CD8-positive, alpha-beta memory T cell (primary cell): ENCODE data around the gene NUP98. TPM values are rescaled to one million over a fixed set of nuclear protein-coding genes. Genes with fewer than 3 reads are reported as not detected.
A peak's percentile ranks its signal among the peaks of the same experiment; 100 is the strongest.

Experiments
- CTCF ChIA-PET: fragments of 350-600 bp; sonication (Branson Sonifier 250); formaldehyde crosslinking; loops from one replicate; lab custom pipeline; 2021; ENCODE audit warnings: antibody characterized with exemption; lab: Charles Lee
- POLR2A ChIA-PET: fragments of 350-600 bp; sonication (Branson Sonifier 250); formaldehyde crosslinking; loops from one replicate; lab custom pipeline; 2021; ENCODE audit warnings: antibody characterized with exemption; lab: Charles Lee
- DNase-seq, 5 donors: peaks; one replicate each; pipeline versions ENCODE4 v3.0.0 to v3.0.0-alpha.2; 2020 to 2022; ENCODE audit warnings: mixed read lengths in 1 of 5
- H3K27ac ChIP-seq: one replicate; pipeline ENCODE4 v1.7.0; 2013; ENCODE audit warnings: low read depth, mild to moderate bottlenecking, low read length, moderate library complexity
- H3K27me3 ChIP-seq: 2 replicates; pipeline ENCODE4 v1.7.0; 2013; ENCODE audit warnings: low read length, mild to moderate bottlenecking; ENCODE audit not compliant: insufficient read depth, poor library complexity, severe bottlenecking
- H3K36me3 ChIP-seq: 2 replicates; pipeline ENCODE4 v1.7.0; 2013; ENCODE audit warnings: mild to moderate bottlenecking, low read length, moderate library complexity; ENCODE audit not compliant: insufficient read depth
- H3K4me1 ChIP-seq: 2 replicates; pipeline ENCODE4 v1.7.0; 2013; ENCODE audit warnings: mild to moderate bottlenecking, low read length, moderate library complexity; ENCODE audit not compliant: insufficient read depth
- H3K4me3 ChIP-seq: 2 replicates; pipeline ENCODE4 v1.7.0; 2013; ENCODE audit warnings: mild to moderate bottlenecking, low read length
- H3K9me3 ChIP-seq: 2 replicates; pipeline ENCODE4 v1.7.0; 2013; ENCODE audit warnings: mild to moderate bottlenecking, low read length
- H3K27ac Mint-ChIP-seq, 8 donors: one replicate each; pipeline ENCODE4 v1.8.0; 2020 to 2021; ENCODE audit warnings: mixed read lengths in 8 of 8, mild to moderate bottlenecking in 6 of 8, inconsistent platforms in 3 of 8, moderate library complexity in 3 of 8
- H3K27me3 Mint-ChIP-seq, 2 donors: one replicate each; pipeline ENCODE4 v1.8.0; 2020 to 2021; ENCODE audit warnings: mixed read lengths in 2 of 2, mild to moderate bottlenecking in 1 of 2, moderate library complexity in 1 of 2
- H3K36me3 Mint-ChIP-seq, 3 donors: one replicate each; pipeline ENCODE4 v1.8.0; 2020 to 2021; ENCODE audit warnings: mixed read lengths in 3 of 3, inconsistent platforms in 1 of 3, mild to moderate bottlenecking in 1 of 3
- H3K4me1 Mint-ChIP-seq, 3 donors: one replicate each; pipeline ENCODE4 v1.8.0; 2020 to 2021; ENCODE audit warnings: mixed read lengths in 3 of 3, inconsistent platforms in 1 of 3, mild to moderate bottlenecking in 1 of 3
- H3K4me3 Mint-ChIP-seq, 7 donors: one replicate each; pipeline ENCODE4 v1.8.0; 2020 to 2021; ENCODE audit warnings: mixed read lengths in 7 of 7, mild to moderate bottlenecking in 6 of 7, moderate library complexity in 4 of 7, inconsistent platforms in 2 of 7
- H3K9me3 Mint-ChIP-seq, 5 donors: one replicate each; pipeline ENCODE4 v1.8.0; 2020 to 2022; ENCODE audit warnings: mixed read lengths in 5 of 5, mild to moderate bottlenecking in 3 of 5, moderate library complexity in 2 of 5, inconsistent platforms in 1 of 5
- polyA plus RNA-seq: library from polyadenylated mRNA; unstranded; fragments of 300-500 nt; fragmentation: Illumina TruSeq; gene quantifications from one replicate; pipeline ENCODE4 v1.2.3, GENCODE V29; 2021
- total RNA-seq, 2 experiments: library from RNA; stranded (reverse); gene quantifications; one replicate each; pipeline ENCODE4 v1.2.3, GENCODE V29; 2021

NUP98 gene
- total and polyA plus RNA-seq, 3 experiments from 2014 or later, result 49.0 to 105 (median 101) TPM

DNA sequence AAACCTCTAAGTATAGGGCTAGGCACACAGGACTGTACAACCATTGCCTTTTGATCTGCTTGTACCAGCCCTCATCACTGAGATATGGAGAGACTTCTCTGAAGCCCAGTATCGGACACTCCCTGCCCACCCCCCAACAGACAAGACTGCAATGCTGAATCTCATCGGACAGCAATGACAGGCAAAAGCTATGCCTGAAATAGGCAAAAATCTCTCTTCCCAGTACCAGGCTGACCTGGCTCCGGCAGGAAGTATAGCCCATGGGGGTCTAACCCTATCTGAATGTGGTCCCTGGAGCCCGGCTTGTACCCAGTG lies 37.0 kb upstream of the NUP98 start:
- Histone ChIP-seq H3K4me1 (peaks cover 91% of the 10 kb centered on the region), H3K27ac (peak overlapping the region; percentile 47), H3K9me3 (no peaks in the 10 kb centered on the region), H3K36me3 (peaks cover 12% of the 10 kb centered on the region), H3K4me3 (peak overlapping the region; percentile 29), H3K27me3 (no peaks in the 10 kb centered on the region)
- ChIA-PET CTCF (interaction anchor here (2.7 to 14.4 kb wide), 2 partner anchors 9 to 17 kb away, joined by 12 to 297 read pairs; partner anchors contain the start of gene STIM1), POLR2A (no interaction called here)
- Mint-ChIP-seq H3K27ac (peak overlapping the region; percentile 88 to 99 (median 92)), H3K27me3 (peaks cover 0 to 1% of the 10 kb centered on the region in 2 donors), H3K4me1 (peaks cover 86 to 93% (median 87%) of the 10 kb centered on the region in 3 donors), H3K36me3 (peaks cover 0 to 69% (median 16%) of the 10 kb centered on the region in 3 donors), H3K4me3 (peak overlapping the region; percentile 69 to 88 (median 75)), H3K9me3 (no peaks in the 10 kb centered on the region)
- DNase-seq, result no peak

GRCh38 chr11:3833449-3833848 lies 36.1 kb upstream of the NUP98 start:
- Histone ChIP-seq H3K4me3 (peak overlapping the region; percentile 9), H3K27ac (no peak overlapping the region)
- H3K4me3 Mint-ChIP-seq, result peak overlapping the region; percentile 19 to 88 (median 58)

GRCh38 chr11:3832816-3833215 lies 35.5 kb upstream of the NUP98 start:
- no peaks in the 10 kb centered on the region for H3K9me3 Mint-ChIP-seq
- no peaks in the 10 kb centered on the region for H3K27me3 Mint-ChIP-seq
- no peak for DNase-seq
- CTCF ChIA-PET, result interaction anchor here (1.0 to 14.4 kb wide), 6 partner anchors 9 to 239 kb away, joined by 3 to 297 read pairs (median 4); partner anchors contain the start of gene STIM1
- peaks cover 17% of the 10 kb centered on the region for H3K36me3 ChIP-seq
- peaks cover 73 to 86% (median 75%) of the 10 kb centered on the region in 3 donors for H3K4me1 Mint-ChIP-seq
- H3K9me3 ChIP-seq, result no peaks in the 10 kb centered on the region
- H3K4me3 ChIP-seq, result peak overlapping the region; percentile 28
- POLR2A ChIA-PET, result interaction anchor here (0.6 to 2.8 kb wide), 2 partner anchors 9 to 228 kb away, joined by 3 to 16 read pairs; partner anchors contain the start of gene RHOG
- H3K4me3 Mint-ChIP-seq, result peak overlapping the region in 6 of 7 donors; percentile 9 to 73 (median 36)
- peak overlapping the region; percentile 77 to 99 (median 90) for H3K27ac Mint-ChIP-seq
- no peaks in the 10 kb centered on the region for H3K27me3 ChIP-seq
- H3K36me3 Mint-ChIP-seq, result peaks cover 0 to 68% (median 12%) of the 10 kb centered on the region in 3 donors
- peak overlapping the region; percentile 28 for H3K27ac ChIP-seq
- peaks cover 83% of the 10 kb centered on the region for H3K4me1 ChIP-seq

More at GRCh38 chr11:3833449-3833848, 36.1 kb upstream of the NUP98 start:
- Histone ChIP-seq H3K36me3 (peaks cover 12% of the 10 kb centered on the region), H3K4me1 (peaks cover 89% of the 10 kb centered on the region), H3K9me3 (no peaks in the 10 kb centered on the region), H3K27me3 (no peaks in the 10 kb centered on the region)
- ChIA-PET CTCF (interaction anchor here (1.0 to 14.4 kb wide), 7 partner anchors 8 to 238 kb away, joined by 3 to 297 read pairs (median 4); partner anchors contain the start of gene STIM1), POLR2A (interaction anchor here (2.8 kb wide), 1 partner anchor 8 kb away, joined by 16 read pairs; the partner anchor contains the start of gene RHOG)
- DNase-seq, result no peak
- Mint-ChIP-seq H3K27ac (peak overlapping the region; percentile 77 to 99 (median 90)), H3K36me3 (peaks cover 0 to 66% (median 16%) of the 10 kb centered on the region in 3 donors), H3K4me1 (peaks cover 78 to 86% (median 79%) of the 10 kb centered on the region in 3 donors), H3K27me3 (no peaks in the 10 kb centered on the region), H3K9me3 (no peaks in the 10 kb centered on the region)

DNA sequence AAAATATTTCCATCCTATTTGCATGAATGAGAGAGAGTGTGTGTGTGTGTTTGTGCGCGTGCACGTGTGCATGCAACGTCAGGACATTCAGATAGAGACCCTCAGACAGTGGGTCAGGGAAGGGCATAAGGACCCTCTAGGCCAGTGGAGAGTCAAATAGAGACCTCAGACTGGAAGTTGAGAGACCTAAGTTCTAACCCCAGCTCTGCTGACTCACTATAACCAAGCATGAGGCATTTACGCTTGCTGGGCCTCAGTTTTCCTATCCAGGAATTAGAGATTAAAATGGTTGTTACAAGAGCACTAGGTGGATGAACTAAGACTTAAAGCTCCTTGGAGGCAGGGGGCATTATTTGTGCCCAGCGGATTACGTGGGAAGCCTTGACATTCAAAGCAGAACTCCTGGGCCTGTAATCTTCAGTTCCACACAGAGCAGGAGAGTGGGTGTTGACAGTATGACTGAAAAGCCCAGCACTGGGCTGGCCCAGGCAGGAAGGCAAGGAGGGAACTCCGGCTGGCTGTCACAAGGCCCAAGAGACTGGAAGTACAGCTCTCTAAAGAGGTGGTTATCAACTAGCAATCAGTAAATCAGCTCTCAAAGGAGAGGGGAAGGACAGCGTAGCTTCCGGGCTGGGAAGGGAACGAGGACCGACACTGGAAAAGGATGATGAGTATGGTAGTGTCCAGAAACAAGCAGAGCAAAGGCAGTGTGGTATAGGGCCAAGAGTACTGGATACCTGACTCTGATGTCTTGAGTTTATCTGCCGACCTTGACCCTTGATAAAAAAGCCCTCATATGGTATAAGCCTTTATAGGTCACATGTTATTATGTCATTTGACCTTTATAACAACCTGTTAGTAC lies 34.3 kb upstream of the NUP98 start:
- peaks cover 28% of the 10 kb centered on the region for H3K36me3 ChIP-seq
- no peak for DNase-seq
- Mint-ChIP-seq H3K27me3 (no peaks in the 10 kb centered on the region), H3K9me3 (no peaks in the 10 kb centered on the region), H3K36me3 (peaks cover 0 to 77% (median 12%) of the 10 kb centered on the region in 3 donors), H3K27ac (peak overlapping the region; percentile 86 to 99 (median 92)), H3K4me3 (peak overlapping the region in 6 of 7 donors; percentile 1 to 73 (median 49)), H3K4me1 (peaks cover 67 to 84% (median 73%) of the 10 kb centered on the region in 3 donors)
- H3K27me3 ChIP-seq, result no peaks in the 10 kb centered on the region
- POLR2A ChIA-PET, result interaction anchor here (2.8 kb wide), 1 partner anchor 10 kb away, joined by 16 read pairs; the partner anchor contains the start of gene RHOG
- H3K27ac ChIP-seq, result peak overlapping the region; percentile 28
- no peaks in the 10 kb centered on the region for H3K9me3 ChIP-seq
- peak overlapping the region; percentile 18 for H3K4me3 ChIP-seq
- CTCF ChIA-PET, result interaction anchor here (1.1 to 14.4 kb wide), 3 partner anchors 10 to 20 kb away, joined by 3 to 297 read pairs (median 12); partner anchors contain the start of genes RHOG and STIM1
- peaks cover 72% of the 10 kb centered on the region for H3K4me1 ChIP-seq

GRCh38 chr11:3830730-3831129 lies 33.4 kb upstream of the NUP98 start:
- no peaks in the 10 kb centered on the region for H3K27me3 Mint-ChIP-seq
- POLR2A ChIA-PET, result interaction anchor here (0.5 to 2.8 kb wide), 3 partner anchors 11 to 238 kb away, joined by 3 to 16 read pairs (median 3); partner anchors contain the start of gene RHOG
- peaks cover 33% of the 10 kb centered on the region for H3K36me3 ChIP-seq

DNA sequence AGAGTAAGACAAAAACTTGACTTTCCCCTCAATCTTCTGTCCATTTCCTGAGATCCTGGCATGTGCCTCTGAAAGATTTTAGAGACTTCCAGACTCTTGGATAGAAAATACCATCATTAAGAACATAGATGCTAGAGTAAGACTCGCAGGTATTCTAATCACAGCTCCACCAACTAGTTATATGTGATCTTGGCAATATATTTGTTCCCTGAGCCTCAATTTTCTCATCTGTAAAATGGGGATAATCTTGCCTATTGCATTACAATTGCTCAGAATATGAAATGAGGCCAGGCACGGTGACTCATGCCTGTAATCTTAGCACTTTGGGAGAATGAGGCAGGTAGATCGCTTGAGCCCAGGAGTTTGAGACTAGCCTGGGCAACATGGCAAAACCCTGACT lies 32.7 kb upstream of the NUP98 start:
- Mint-ChIP-seq H3K4me1 (peaks cover 61 to 83% (median 72%) of the 10 kb centered on the region in 3 donors), H3K36me3 (peaks cover 0 to 82% (median 5%) of the 10 kb centered on the region in 3 donors), H3K9me3 (no peaks in the 10 kb centered on the region), H3K27me3 (no peaks in the 10 kb centered on the region), H3K27ac (peak overlapping the region; percentile 38 to 99 (median 82)), H3K4me3 (no peak overlapping the region)
- no peaks in the 10 kb centered on the region for H3K9me3 ChIP-seq
- H3K36me3 ChIP-seq, result peaks cover 32% of the 10 kb centered on the region
- POLR2A ChIA-PET, result no interaction called here
- H3K27me3 ChIP-seq, result no peaks in the 10 kb centered on the region
- no peak overlapping the region for H3K27ac ChIP-seq
- H3K4me1 ChIP-seq, result peaks cover 64% of the 10 kb centered on the region
- CTCF ChIA-PET, result interaction anchor here (0.9 to 2.7 kb wide), 3 partner anchors 10 to 25 kb away, joined by 3 to 12 read pairs (median 8); partner anchors contain the start of genes RHOG and STIM1
- no peak for DNase-seq
- no peak overlapping the region for H3K4me3 ChIP-seq

More at GRCh38 chr11:3830730-3831129, 33.4 kb upstream of the NUP98 start:
- H3K4me3 Mint-ChIP-seq, result peak overlapping the region in 1 of 7 donors; percentile 69
- H3K9me3 ChIP-seq, result no peaks in the 10 kb centered on the region
- DNase-seq, result no peak
- peaks cover 0 to 85% (median 12%) of the 10 kb centered on the region in 3 donors for H3K36me3 Mint-ChIP-seq
- CTCF ChIA-PET, result interaction anchor here (0.9 to 14.4 kb wide), 4 partner anchors 9 to 24 kb away, joined by 3 to 297 read pairs (median 10); partner anchors contain the start of genes RHOG and STIM1
- peaks cover 64% of the 10 kb centered on the region for H3K4me1 ChIP-seq
- H3K27ac Mint-ChIP-seq, result peak overlapping the region; percentile 40 to 99 (median 90)
- H3K4me3 ChIP-seq, result no peak overlapping the region
- H3K9me3 Mint-ChIP-seq, result no peaks in the 10 kb centered on the region
- H3K27ac ChIP-seq, result peak overlapping the region; percentile 25
- no peaks in the 10 kb centered on the region for H3K27me3 ChIP-seq
- H3K4me1 Mint-ChIP-seq, result peaks cover 67 to 83% (median 73%) of the 10 kb centered on the region in 3 donors

- peaks cover 29% of the 10 kb centered on the region for H3K36me3 ChIP-seq
- Mint-ChIP-seq H3K4me1 (peaks cover 51 to 76% (median 59%) of the 10 kb centered on the region in 3 donors), H3K27ac (peak overlapping the region; percentile 22 to 88 (median 51)), H3K4me3 (no peak overlapping the region), H3K9me3 (no peaks in the 10 kb centered on the region), H3K36me3 (peaks cover 0 to 69% (median 2%) of the 10 kb centered on the region in 3 donors), H3K27me3 (no peaks in the 10 kb centered on the region)
- H3K4me3 ChIP-seq, result no peak overlapping the region
- no peaks in the 10 kb centered on the region for H3K9me3 ChIP-seq
- ChIA-PET CTCF (interaction anchor here (1.6 to 3.3 kb wide), 4 partner anchors 12 to 27 kb away, joined by 4 to 63 read pairs (median 14); partner anchors contain the start of genes RHOG and STIM1), POLR2A (interaction anchor here (1.2 kb wide), 1 partner anchor 9 kb away, joined by 10 read pairs; no protein-coding TSS in a partner anchor)
- H3K4me1 ChIP-seq, result peaks cover 48% of the 10 kb centered on the region
- H3K27ac ChIP-seq, result no peak overlapping the region
- no peaks in the 10 kb centered on the region for H3K27me3 ChIP-seq
- no peak for DNase-seq
Observed at GRCh38 chr11:3827434-3828186, 30.3 kb upstream of the NUP98 start.
